Neural cell (in vitro differentiated cells): ENCODE data around the gene RAPGEF4. TPM values are rescaled to one million over a fixed set of nuclear protein-coding genes. Genes with fewer than 3 reads are reported as not detected.

ENCODE experiments used
- H2AFZ ChIP-seq: fragments of 200-600, 300-800 bp; sonication (generic), shearing (Covaris generic); 2 replicates; pipeline ENCODE4 v1.6.0; 2014; ENCODE audit warnings: low read depth, mild to moderate bottlenecking, antibody characterized with exemption, low read length, moderate library complexity
- H3F3A ChIP-seq: fragments of 200-600 bp; shearing (Covaris generic); 2 replicates; pipeline ENCODE4 v1.6.1; 2016; ENCODE audit warnings: mild to moderate bottlenecking, moderate library complexity, mixed read lengths, antibody characterized with exemption, low read length; ENCODE audit not compliant: insufficient read depth, poor library complexity, severe bottlenecking
- H3K27ac ChIP-seq: fragments of 200-600, 300-800 bp; sonication (generic), shearing (Covaris generic); 2 replicates; pipeline ENCODE4 v1.5.1; 2014; ENCODE audit warnings: mild to moderate bottlenecking, low read length, moderate library complexity
- H3K27me3 ChIP-seq: fragments of 300-800, 200-600 bp; sonication (generic), shearing (Covaris generic); 2 replicates; pipeline ENCODE4 v1.6.0; 2014; ENCODE audit warnings: mild to moderate bottlenecking, low read depth, low read length, moderate library complexity; ENCODE audit not compliant: insufficient read depth
- H3K36me3 ChIP-seq: fragments of 300-800, 200-600 bp; sonication (generic), shearing (Covaris generic); 2 replicates; pipeline ENCODE4 v1.5.1; 2014; ENCODE audit warnings: mild to moderate bottlenecking, antibody characterized with exemption, low read length, moderate library complexity; ENCODE audit not compliant: insufficient read depth
- H3K4me2 ChIP-seq: fragments of 300-800, 200-600 bp; sonication (generic), shearing (Covaris generic); 2 replicates; pipeline ENCODE4 v1.6.0; 2014; ENCODE audit warnings: mild to moderate bottlenecking, low read length
- H3K4me3 ChIP-seq: fragments of 300-800, 200-600 bp; sonication (generic), shearing (Covaris generic); 2 replicates; pipeline ENCODE4 v1.5.1; 2014; ENCODE audit warnings: mild to moderate bottlenecking, low read length, moderate library complexity
- H3K79me2 ChIP-seq: fragments of 200-600 bp; shearing (Covaris generic); replicated peaks from 2 replicates; pipeline ENCODE4 v1.6.0; 2014; ENCODE audit warnings: mild to moderate bottlenecking, low read length, moderate library complexity; ENCODE audit not compliant: insufficient read depth
- H3K9ac ChIP-seq: fragments of 300-800, 200-600 bp; sonication (generic), shearing (Covaris generic); 2 replicates; pipeline ENCODE4 v1.6.1; 2016; ENCODE audit warnings: mild to moderate bottlenecking, low read length, mixed read lengths
- H3K9me2 ChIP-seq: fragments of 200-600 bp; shearing (Covaris generic); 2 replicates; pipeline ENCODE4 v1.6.1; 2016; ENCODE audit warnings: mild to moderate bottlenecking, low read length, mixed read lengths; ENCODE audit not compliant: insufficient read depth
- H3K9me3 ChIP-seq: fragments of 200-600, 300-800 bp; sonication (generic), shearing (Covaris generic); 2 replicates; pipeline ENCODE4 v1.6.1; 2016; ENCODE audit warnings: mild to moderate bottlenecking, mixed run types, low read length, moderate library complexity, mixed read lengths
- H4K20me1 ChIP-seq: fragments of 200-600 bp; shearing (Covaris generic); 2 replicates; pipeline ENCODE4 v1.6.1; 2016; ENCODE audit warnings: mild to moderate bottlenecking, mixed run types; ENCODE audit not compliant: insufficient read depth
- EP300 ChIP-seq: fragments of 450-650 bp; conservative IDR thresholded peaks from 2 replicates; pipeline ENCODE4 v1.6.1; 2014; ENCODE audit warnings: antibody characterized with exemption, mild to moderate bottlenecking, moderate library complexity; ENCODE audit not compliant: poor library complexity, severe bottlenecking
- EZH2 ChIP-seq: fragments of 200-600, 300-800 bp; shearing (Covaris generic), sonication (generic); IDR thresholded peaks from 2 replicates; pipeline ENCODE4 v1.6.1; 2014; ENCODE audit warnings: antibody characterized with exemption, low read length, borderline replicate concordance, mild to moderate bottlenecking; ENCODE audit not compliant: insufficient read depth, poor library complexity, severe bottlenecking
- MXI1 ChIP-seq: fragments of 450-650 bp; conservative IDR thresholded peaks from 2 replicates; pipeline ENCODE4 v1.6.1; 2014; ENCODE audit warnings: antibody characterized with exemption, mild to moderate bottlenecking; ENCODE audit not compliant: poor library complexity, severe bottlenecking
- POLR2AphosphoS5 ChIP-seq: IDR thresholded peaks from 2 replicates; pipeline ENCODE4 v1.6.1; 2012
- RAD21 ChIP-seq: fragments of 450-650 bp; conservative IDR thresholded peaks from 2 replicates; pipeline ENCODE4 v1.6.1; 2014; ENCODE audit warnings: antibody characterized with exemption, mild to moderate bottlenecking, moderate library complexity
- SMC3 ChIP-seq: fragments of 450-650 bp; conservative IDR thresholded peaks from 2 replicates; pipeline ENCODE4 v1.6.1; 2014; ENCODE audit warnings: antibody characterized with exemption, mild to moderate bottlenecking, moderate library complexity; ENCODE audit not compliant: poor library complexity
- TAF1 ChIP-seq: IDR thresholded peaks from 2 replicates; pipeline ENCODE4 v1.6.1; 2012; ENCODE audit warnings: low read depth
- polyA plus RNA-seq: library from polyadenylated mRNA; depleted of rRNA; stranded (reverse); fragments of >200 nt; gene quantifications from 2 replicates; pipeline ENCODE4 v1.2.3, GENCODE V29; 2014
- TF ChIP-seq, protein P1 (sequence below): fragments of 450-650 bp; IDR thresholded peaks from 2 replicates; pipeline ENCODE4 v1.5.1; 2014; ENCODE audit warnings: antibody characterized with exemption, mild to moderate bottlenecking, moderate library complexity; ENCODE audit not compliant: poor library complexity, severe bottlenecking
- TF ChIP-seq, protein P2 (sequence below): IDR thresholded peaks from 2 replicates; pipeline ENCODE4 v1.6.1; 2012; ENCODE audit warnings: borderline replicate concordance

The RAPGEF4 gene
- polyA plus RNA-seq, 1 donor from 2014 or later, result 10.4 TPM

DNA sequence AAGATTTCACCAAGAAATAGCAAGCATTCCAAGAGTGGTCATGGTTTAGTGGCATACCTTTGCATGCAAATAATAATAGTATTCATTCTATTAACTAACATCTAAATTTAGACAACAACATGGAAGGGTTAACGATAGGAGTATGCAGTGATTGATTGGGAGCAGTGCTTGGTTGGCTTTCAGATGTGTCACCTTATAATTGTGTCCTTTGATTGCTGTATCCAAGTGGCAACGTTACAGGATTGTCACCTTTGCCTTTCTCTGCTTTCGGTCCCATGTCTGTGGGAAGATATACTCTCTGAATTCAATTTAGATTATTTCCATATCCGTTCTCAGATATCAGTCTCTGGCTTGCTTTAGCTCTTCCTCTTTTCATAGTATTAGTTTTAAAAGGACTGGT is 187.2 kb downstream of the RAPGEF4 start:
- no peaks in the 10 kb centered on the region for H3K27me3 ChIP-seq
- no peaks in the 10 kb centered on the region for H3K9me3 ChIP-seq
- no peaks in the 10 kb centered on the region for H3F3A ChIP-seq
- H2AFZ ChIP-seq, result no peak overlapping the region
- H3K27ac ChIP-seq, result no peak overlapping the region
- TF ChIP-seq EP300 (no peak), RAD21 (no peak), EZH2 (no peak), SMC3 (no peak), MXI1 (no peak), POLR2AphosphoS5 (no peak), TAF1 (no peak)
- TF ChIP-seq, protein P1, sequence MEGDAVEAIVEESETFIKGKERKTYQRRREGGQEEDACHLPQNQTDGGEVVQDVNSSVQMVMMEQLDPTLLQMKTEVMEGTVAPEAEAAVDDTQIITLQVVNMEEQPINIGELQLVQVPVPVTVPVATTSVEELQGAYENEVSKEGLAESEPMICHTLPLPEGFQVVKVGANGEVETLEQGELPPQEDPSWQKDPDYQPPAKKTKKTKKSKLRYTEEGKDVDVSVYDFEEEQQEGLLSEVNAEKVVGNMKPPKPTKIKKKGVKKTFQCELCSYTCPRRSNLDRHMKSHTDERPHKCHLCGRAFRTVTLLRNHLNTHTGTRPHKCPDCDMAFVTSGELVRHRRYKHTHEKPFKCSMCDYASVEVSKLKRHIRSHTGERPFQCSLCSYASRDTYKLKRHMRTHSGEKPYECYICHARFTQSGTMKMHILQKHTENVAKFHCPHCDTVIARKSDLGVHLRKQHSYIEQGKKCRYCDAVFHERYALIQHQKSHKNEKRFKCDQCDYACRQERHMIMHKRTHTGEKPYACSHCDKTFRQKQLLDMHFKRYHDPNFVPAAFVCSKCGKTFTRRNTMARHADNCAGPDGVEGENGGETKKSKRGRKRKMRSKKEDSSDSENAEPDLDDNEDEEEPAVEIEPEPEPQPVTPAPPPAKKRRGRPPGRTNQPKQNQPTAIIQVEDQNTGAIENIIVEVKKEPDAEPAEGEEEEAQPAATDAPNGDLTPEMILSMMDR, result no peak
- TF ChIP-seq, protein P2, sequence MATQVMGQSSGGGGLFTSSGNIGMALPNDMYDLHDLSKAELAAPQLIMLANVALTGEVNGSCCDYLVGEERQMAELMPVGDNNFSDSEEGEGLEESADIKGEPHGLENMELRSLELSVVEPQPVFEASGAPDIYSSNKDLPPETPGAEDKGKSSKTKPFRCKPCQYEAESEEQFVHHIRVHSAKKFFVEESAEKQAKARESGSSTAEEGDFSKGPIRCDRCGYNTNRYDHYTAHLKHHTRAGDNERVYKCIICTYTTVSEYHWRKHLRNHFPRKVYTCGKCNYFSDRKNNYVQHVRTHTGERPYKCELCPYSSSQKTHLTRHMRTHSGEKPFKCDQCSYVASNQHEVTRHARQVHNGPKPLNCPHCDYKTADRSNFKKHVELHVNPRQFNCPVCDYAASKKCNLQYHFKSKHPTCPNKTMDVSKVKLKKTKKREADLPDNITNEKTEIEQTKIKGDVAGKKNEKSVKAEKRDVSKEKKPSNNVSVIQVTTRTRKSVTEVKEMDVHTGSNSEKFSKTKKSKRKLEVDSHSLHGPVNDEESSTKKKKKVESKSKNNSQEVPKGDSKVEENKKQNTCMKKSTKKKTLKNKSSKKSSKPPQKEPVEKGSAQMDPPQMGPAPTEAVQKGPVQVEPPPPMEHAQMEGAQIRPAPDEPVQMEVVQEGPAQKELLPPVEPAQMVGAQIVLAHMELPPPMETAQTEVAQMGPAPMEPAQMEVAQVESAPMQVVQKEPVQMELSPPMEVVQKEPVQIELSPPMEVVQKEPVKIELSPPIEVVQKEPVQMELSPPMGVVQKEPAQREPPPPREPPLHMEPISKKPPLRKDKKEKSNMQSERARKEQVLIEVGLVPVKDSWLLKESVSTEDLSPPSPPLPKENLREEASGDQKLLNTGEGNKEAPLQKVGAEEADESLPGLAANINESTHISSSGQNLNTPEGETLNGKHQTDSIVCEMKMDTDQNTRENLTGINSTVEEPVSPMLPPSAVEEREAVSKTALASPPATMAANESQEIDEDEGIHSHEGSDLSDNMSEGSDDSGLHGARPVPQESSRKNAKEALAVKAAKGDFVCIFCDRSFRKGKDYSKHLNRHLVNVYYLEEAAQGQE, result no peak
- no peak overlapping the region for H3K9ac ChIP-seq
- H3K4me2 ChIP-seq, result no peak overlapping the region
- no peaks in the 10 kb centered on the region for H3K36me3 ChIP-seq
- no peaks in the 10 kb centered on the region for H3K79me2 ChIP-seq
- H3K9me2 ChIP-seq, result no peaks in the 10 kb centered on the region
- no peaks in the 10 kb centered on the region for H4K20me1 ChIP-seq
- no peak overlapping the region for H3K4me3 ChIP-seq

DNA sequence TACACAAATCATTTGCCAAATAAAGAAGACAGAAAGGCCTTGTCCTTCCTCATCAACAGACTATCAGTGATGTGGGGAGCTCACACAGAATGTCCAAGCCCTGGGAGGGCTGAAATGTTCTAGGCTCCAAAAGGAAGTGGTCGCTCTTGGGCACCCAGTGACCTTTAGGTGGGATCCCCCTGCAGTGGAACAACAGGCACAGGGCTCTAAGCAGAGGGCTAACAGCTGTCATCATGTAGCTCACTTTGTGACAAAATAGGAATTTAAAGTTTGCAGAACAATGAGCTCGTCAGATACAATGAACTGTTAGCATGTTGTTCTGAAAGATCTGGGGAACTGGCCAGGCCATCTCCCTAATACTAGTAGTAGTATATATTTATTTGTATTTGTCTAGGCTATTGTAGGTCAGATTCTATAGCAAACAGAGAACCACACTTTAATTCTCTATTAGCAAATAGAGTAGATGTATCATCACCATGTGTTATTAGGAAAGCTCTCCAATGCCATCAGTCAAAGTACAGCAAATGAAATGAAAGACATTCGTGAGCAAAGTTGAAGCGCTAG is 188.5 kb downstream of the RAPGEF4 start:
- H3K27ac ChIP-seq, result no peak overlapping the region
- no peak overlapping the region for H2AFZ ChIP-seq
- no peaks in the 10 kb centered on the region for H3K9me2 ChIP-seq
- no peak for TF ChIP-seq SMC3
- TF ChIP-seq EZH2, result no peak
- TF ChIP-seq, protein P2, result no peak
- no peak for TF ChIP-seq EP300
- no peak for TF ChIP-seq TAF1
- TF ChIP-seq, protein P1, result no peak
- TF ChIP-seq POLR2AphosphoS5, result no peak
- TF ChIP-seq MXI1, result no peak
- TF ChIP-seq RAD21, result no peak
- H3K36me3 ChIP-seq, result no peaks in the 10 kb centered on the region
- H3K4me2 ChIP-seq, result no peak overlapping the region
- no peaks in the 10 kb centered on the region for H3K27me3 ChIP-seq
- H4K20me1 ChIP-seq, result no peaks in the 10 kb centered on the region
- H3K9me3 ChIP-seq, result no peaks in the 10 kb centered on the region
- H3K9ac ChIP-seq, result no peak overlapping the region
- no peaks in the 10 kb centered on the region for H3K79me2 ChIP-seq
- no peaks in the 10 kb centered on the region for H3F3A ChIP-seq
- H3K4me3 ChIP-seq, result no peak overlapping the region
